Activated CD8-positive, alpha-beta T cell treated with anti-CD3 and anti-CD28 coated beads for 36 hours (primary cell): ENCODE data around the gene OR13J1. TPM values are rescaled to one million over a fixed set of nuclear protein-coding genes. Genes with fewer than 3 reads are reported as not detected.

Experiments used
- ATAC-seq: fragments of 200-7000 bp; cut with Tn5 transposase; one replicate; pipeline ENCODE4 v1.10.0; 2021; ENCODE audit warnings: mild to moderate bottlenecking, moderate library complexity
- CTCF ChIA-PET: fragments of 350-600 bp; sonication (Branson Sonifier 250); formaldehyde crosslinking; loops from one replicate; lab custom pipeline; 2021; ENCODE audit warnings: antibody characterized with exemption; lab: Charles Lee
- POLR2A ChIA-PET: fragments of 350-600 bp; sonication (Branson Sonifier 250); formaldehyde crosslinking; loops from one replicate; lab custom pipeline; 2021; ENCODE audit warnings: antibody characterized with exemption; lab: Charles Lee
- DNase-seq: peaks from one replicate; pipeline ENCODE4 v3.0.0-alpha.2; 2020
- H3K27ac Mint-ChIP-seq: one replicate; pipeline ENCODE4 v1.8.0; 2021; ENCODE audit warnings: mild to moderate bottlenecking, mixed read lengths
- H3K27me3 Mint-ChIP-seq: one replicate; pipeline ENCODE4 v1.8.0; 2021; ENCODE audit warnings: mixed read lengths
- H3K36me3 Mint-ChIP-seq: one replicate; pipeline ENCODE4 v1.8.0; 2021; ENCODE audit warnings: low read depth, mixed read lengths
- H3K4me1 Mint-ChIP-seq: one replicate; pipeline ENCODE4 v1.8.0; 2021; ENCODE audit warnings: low read depth, mixed read lengths
- H3K4me3 Mint-ChIP-seq: one replicate; pipeline ENCODE4 v1.8.0; 2021; ENCODE audit warnings: mild to moderate bottlenecking, moderate library complexity, mixed read lengths
- H3K9me3 Mint-ChIP-seq: one replicate; pipeline ENCODE4 v1.8.0; 2021; ENCODE audit warnings: mixed read lengths
- CTCF ChIP-seq: fragments of 200-600 bp; IDR thresholded peaks from one replicate; pipeline ENCODE4 v1.8.0; 2022; ENCODE audit warnings: antibody characterized with exemption, mild to moderate bottlenecking
- intact Hi-C: fragments of 100-400 bp; cut with micrococcal nuclease; formaldehyde crosslinking; loops from one replicate; pipeline ENCODE4 v1.10.0; 2022
- total RNA-seq, 2 experiments: library from RNA; stranded (reverse); gene quantifications; one replicate each; pipeline ENCODE4 v1.2.3, GENCODE V29; 2021

The OR13J1 gene
- total RNA-seq, 2 experiments from 2014 or later: not detected

- intact Hi-C loops: no loop called here
- TF ChIP-seq CTCF: no peak
- ChIA-PET CTCF (no interaction called here), POLR2A (interaction anchor here (0.5 kb wide), 1 partner anchor 1229 kb away, joined by 3 read pairs; no protein-coding TSS in a partner anchor)
- Mint-ChIP-seq H3K36me3 (no peaks in the 10 kb centered on the region), H3K27me3 (no peaks in the 10 kb centered on the region), H3K9me3 (no peaks in the 10 kb centered on the region), H3K27ac (peak overlapping the region; percentile 79), H3K4me3 (peak overlapping the region; percentile 79), H3K4me1 (peaks cover 28% of the 10 kb centered on the region)
- ATAC-seq (no peak), DNase-seq (no peak)
Observed at GRCh38 chr9:35829764-35830096, 40.5 kb downstream of the OR13J1 start.

GRCh38 chr9:35829084-35829763 is 41.0 kb downstream of the OR13J1 start, which contains the start of gene TMEM8B:
Gene TMEM8B, plus strand, starts transcription at chr9:35829228. Its CDS starts 220 bp downstream, at chr9:35829448.
- intact Hi-C loops: no loop called here
- ATAC-seq (peak; percentile 93), DNase-seq (peak; percentile 99)
- Mint-ChIP-seq H3K27ac (peak within 1 kb of the TSS; percentile 89), H3K36me3 (no peaks in the 10 kb centered on the region), H3K9me3 (no peaks in the 10 kb centered on the region), H3K27me3 (no peaks in the 10 kb centered on the region), H3K4me1 (peaks cover 24% of the 10 kb centered on the region), H3K4me3 (peak within 1 kb of the TSS; percentile 86)
- no peak for TF ChIP-seq CTCF
- POLR2A ChIA-PET: interaction anchor here (1.0 to 1.2 kb wide), 2 partner anchors 11 to 18 kb away, joined by 3 to 6 read pairs; partner anchors contain the start of gene SPAG8
- CTCF ChIA-PET: interaction anchor here (1.2 to 4.8 kb wide), 5 partner anchors 16 to 74 kb away, joined by 3 to 54 read pairs (median 4); no protein-coding TSS in a partner anchor

- peaks cover 24% of the 10 kb centered on the region for H3K4me1 Mint-ChIP-seq
- H3K27me3 Mint-ChIP-seq: no peaks in the 10 kb centered on the region
- intact Hi-C loops: no loop called here
- ATAC-seq: no peak
- peak within 1 kb of the TSS; percentile 89 for H3K27ac Mint-ChIP-seq
- DNase-seq: peak; percentile 49
- ChIA-PET POLR2A (interaction anchor here (1.0 to 1.2 kb wide), 2 partner anchors 11 to 17 kb away, joined by 3 to 6 read pairs; partner anchors contain the start of gene SPAG8), CTCF (interaction anchor here (0.6 to 4.8 kb wide), 6 partner anchors 16 to 97 kb away, joined by 3 to 54 read pairs (median 4); no protein-coding TSS in a partner anchor)
- no peaks in the 10 kb centered on the region for H3K36me3 Mint-ChIP-seq
- no peak for TF ChIP-seq CTCF
- H3K9me3 Mint-ChIP-seq: no peaks in the 10 kb centered on the region
- H3K4me3 Mint-ChIP-seq: peak within 1 kb of the TSS; percentile 86
Observed at GRCh38 chr9:35828716-35829083, 41.5 kb downstream of the OR13J1 start, which contains the start of gene FAM221B. Gene FAM221B, minus strand, starts transcription at chr9:35828732. Its CDS starts 2,571 bp downstream, at chr9:35826161.

DNA sequence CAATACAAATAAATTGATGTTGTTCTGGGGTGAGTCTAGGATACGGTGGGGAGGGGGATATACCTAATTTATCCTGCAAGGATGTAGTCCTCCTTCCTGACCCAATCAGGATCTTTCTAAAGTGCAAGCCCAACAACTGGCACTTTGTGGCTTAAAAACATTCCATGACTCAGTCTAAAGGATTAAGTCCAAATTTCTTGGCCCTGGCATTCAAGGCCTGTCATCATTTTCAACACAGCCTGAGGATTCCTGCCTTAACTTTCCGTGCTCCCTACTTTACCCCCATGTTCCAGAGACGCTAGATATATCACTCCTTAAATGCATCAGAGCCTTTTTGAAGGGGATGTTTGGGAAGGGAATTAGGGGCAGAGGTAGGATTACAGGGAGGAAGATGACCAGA is 42.7 kb downstream of the OR13J1 start:
- no peak overlapping the region for H3K4me3 Mint-ChIP-seq
- ChIA-PET CTCF (interaction anchor here (1.3 to 4.8 kb wide), 7 partner anchors 9 to 58 kb away, joined by 3 to 54 read pairs (median 9); partner anchors contain the start of gene SPAG8), POLR2A (no interaction called here)
- H3K27ac Mint-ChIP-seq: no peak overlapping the region
- DNase-seq: no peak
- TF ChIP-seq CTCF: no peak
- no peak for ATAC-seq
- intact Hi-C loops: loop anchor here (2.0 kb wide), 2 partner anchors 37 to 55 kb away; partner anchors contain the start of gene NPR2
- H3K27me3 Mint-ChIP-seq: no peaks in the 10 kb centered on the region
- H3K36me3 Mint-ChIP-seq: no peaks in the 10 kb centered on the region
- no peaks in the 10 kb centered on the region for H3K9me3 Mint-ChIP-seq
- H3K4me1 Mint-ChIP-seq: peaks cover 22% of the 10 kb centered on the region
